Fibroblast of mammary gland (primary cell): ENCODE results near the gene UBE2G2.

ENCODE experiments used
- DNase-seq: peaks from one replicate; pipeline ENCODE4 v3.0.0-alpha.2; 2010; ENCODE audit warnings: low read depth
- H3K4me3 ChIP-seq: 2 replicates; pipeline ENCODE4 v1.5.1; 2011; ENCODE audit warnings: low read depth, mild to moderate bottlenecking, low read length, moderate library complexity; ENCODE audit not compliant: control insufficient read depth
- TF ChIP-seq, protein P1 (sequence below): conservative IDR thresholded peaks from 2 replicates; pipeline ENCODE4 v1.5.1; 2011; ENCODE audit warnings: low read depth, low read length, inconsistent platforms; ENCODE audit not compliant: control insufficient read depth, insufficient read depth

UBE2G2 gene

DNA sequence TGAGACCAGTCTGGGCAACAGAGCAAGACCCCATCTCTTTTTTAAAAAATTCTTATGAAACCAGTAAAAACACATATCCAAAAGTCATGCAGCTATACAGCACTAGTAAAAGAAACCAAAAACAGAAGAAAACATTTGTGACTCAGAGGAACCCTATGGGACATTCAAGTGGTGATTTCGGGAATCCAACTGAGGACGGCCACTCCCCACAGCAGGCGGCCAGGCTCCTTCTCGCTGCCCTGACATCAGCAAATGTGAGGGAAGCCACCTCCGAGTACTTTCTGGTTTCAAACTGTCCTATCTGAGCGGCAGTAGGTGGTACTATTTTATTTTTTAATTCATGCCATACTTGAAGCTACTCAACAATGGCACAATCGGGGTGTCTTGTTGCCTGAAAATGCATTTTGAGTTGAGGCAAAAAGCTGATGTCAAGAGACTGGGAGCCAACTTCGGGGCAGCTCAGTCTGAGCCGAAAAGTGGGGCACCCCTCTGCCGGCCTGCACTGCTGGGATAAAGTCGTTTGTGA, 12.9 kb upstream of the UBE2G2 start:
- DNase-seq = peak; percentile 42
- TF ChIP-seq, protein P1, sequence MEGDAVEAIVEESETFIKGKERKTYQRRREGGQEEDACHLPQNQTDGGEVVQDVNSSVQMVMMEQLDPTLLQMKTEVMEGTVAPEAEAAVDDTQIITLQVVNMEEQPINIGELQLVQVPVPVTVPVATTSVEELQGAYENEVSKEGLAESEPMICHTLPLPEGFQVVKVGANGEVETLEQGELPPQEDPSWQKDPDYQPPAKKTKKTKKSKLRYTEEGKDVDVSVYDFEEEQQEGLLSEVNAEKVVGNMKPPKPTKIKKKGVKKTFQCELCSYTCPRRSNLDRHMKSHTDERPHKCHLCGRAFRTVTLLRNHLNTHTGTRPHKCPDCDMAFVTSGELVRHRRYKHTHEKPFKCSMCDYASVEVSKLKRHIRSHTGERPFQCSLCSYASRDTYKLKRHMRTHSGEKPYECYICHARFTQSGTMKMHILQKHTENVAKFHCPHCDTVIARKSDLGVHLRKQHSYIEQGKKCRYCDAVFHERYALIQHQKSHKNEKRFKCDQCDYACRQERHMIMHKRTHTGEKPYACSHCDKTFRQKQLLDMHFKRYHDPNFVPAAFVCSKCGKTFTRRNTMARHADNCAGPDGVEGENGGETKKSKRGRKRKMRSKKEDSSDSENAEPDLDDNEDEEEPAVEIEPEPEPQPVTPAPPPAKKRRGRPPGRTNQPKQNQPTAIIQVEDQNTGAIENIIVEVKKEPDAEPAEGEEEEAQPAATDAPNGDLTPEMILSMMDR = no peak
- H3K4me3 ChIP-seq = no peak overlapping the region

DNA sequence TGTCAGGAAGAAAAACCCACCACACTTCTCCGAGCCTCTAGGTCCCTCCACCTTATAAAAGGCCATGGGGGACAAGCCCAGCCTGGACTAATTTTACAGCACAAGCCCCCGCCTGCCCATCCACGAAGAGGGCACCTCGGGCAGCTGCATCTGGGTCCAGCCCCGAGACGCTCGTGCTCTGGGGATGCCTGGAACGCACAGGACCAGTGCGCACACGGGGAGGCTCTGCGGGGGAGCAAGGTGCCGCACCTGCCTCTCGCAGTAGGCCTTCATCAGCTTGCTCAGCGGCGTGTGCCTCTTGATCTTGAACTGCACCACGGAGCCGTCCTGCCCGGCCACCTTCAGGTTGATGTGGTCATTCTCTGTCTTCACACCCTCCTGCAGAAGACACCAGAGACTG, 12.1 kb upstream of the UBE2G2 start:
- no peak overlapping the region for H3K4me3 ChIP-seq
- no peak for DNase-seq
- TF ChIP-seq, protein P1 = no peak

DNA sequence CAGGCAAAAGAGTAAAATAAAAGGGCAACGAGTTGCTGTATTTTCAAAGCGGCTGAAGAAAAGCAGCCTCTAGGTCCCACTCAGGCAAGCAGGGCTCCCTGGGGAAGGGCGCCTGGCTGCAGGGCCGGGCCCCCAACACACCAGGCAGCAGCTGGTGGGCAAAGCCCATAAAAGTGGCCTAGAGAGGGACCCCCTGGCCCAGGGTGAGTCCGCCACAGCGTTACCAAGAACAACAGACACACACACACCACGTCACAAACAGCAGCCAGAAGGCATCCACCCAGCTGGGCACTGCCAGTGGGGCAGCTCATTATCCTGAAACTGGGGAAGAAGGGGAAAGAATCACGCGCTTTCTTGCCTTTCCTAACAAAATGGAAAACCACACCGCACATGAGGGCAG, 11.5 kb upstream of the UBE2G2 start:
- H3K4me3 ChIP-seq = no peak overlapping the region
- TF ChIP-seq, protein P1 = no peak
- no peak for DNase-seq

DNA sequence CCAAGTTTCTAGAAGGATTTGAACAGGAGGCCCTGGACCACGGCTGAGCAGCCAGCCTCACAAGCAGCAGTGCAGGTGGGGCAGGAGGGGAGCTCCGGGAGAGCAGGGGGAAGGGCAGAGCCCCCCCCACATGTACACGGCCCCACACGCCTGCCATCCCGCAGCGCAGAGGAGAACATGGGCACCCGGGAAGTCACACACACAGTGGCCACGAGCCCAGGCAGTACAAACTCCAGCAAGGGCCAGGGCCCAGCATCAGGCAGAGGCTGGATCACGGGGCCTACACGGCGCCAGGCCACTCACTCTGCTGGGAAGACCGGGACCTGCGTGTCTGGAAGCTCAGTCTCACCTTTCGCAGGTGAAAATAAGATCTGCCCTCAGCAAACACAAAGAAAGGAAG, 11.0 kb upstream of the UBE2G2 start:
- H3K4me3 ChIP-seq = no peak overlapping the region
- TF ChIP-seq, protein P1 = no peak
- DNase-seq = no peak

DNA sequence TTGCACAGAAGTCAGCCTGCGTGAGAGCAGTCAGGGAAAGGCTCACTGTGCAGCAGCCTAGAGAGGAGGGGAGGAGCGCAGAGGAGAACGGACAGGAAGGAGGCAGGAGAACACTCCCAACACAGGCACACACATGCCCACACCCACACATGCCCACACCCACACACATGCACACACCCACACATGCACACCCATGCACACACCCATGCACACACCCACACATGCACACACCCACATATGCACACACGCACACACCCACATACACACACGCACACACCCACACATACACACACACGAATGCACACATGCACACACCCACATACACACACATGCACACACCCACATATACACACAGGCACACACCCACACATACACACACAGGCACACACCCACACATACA, 9.2 kb upstream of the UBE2G2 start:
- DNase-seq = no peak
- no peak overlapping the region for H3K4me3 ChIP-seq
- TF ChIP-seq, protein P1 = no peak

DNA sequence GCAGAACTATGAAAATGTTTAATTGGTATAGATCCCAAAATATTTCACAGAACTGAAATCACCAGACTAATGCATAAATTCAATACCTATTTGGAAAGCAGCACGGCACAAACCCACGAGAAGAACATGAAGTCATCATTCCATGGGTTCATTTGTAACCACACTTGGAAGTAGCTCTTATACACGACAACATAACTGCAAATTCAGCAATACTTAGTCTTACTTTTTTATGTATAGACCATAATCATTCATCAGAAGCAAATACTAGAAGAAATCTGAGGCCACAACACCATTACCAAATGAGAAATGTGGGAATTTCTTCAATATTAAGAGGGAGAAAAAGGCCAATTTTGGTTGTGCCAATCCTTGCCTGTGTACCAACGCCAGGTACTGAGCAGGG, 4.2 kb upstream of the UBE2G2 start:
- TF ChIP-seq, protein P1 = no peak
- no peak for DNase-seq
- H3K4me3 ChIP-seq = no peak overlapping the region

DNA sequence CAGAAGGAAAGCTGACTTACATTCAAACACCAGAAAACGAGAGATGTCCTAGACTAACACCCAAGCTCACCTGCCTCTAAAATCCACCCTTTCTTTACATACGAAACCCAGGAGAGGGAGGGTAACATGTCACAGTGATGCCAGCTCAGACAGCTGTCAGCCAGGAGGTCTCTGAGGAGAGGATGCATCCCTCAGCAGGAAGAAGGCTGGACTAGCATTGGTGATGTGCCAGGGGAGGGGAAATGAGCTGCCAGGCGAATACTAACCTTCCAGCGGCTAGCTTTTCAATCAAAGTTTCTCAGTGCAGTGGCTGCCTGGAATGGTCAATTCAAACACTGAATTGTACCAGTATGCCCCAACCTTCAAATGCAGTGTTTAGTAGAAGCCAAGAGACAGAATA, 3.6 kb upstream of the UBE2G2 start:
- H3K4me3 ChIP-seq = no peak overlapping the region
- TF ChIP-seq, protein P1 = no peak
- DNase-seq = no peak
